Superior temporal gyrus (tissue), 1 donor: ENCODE results near the gene KLHL29.
A peak's percentile ranks its signal among the peaks of the same experiment; 100 is the strongest.

Experiments
- DNase-seq: peaks from one replicate; pipeline ENCODE4 v3.0.0-alpha.2; 2016; ENCODE audit errors: extremely low spot score

Gene KLHL29

GRCh38 chr2:23631389-23631788 is 246.4 kb downstream of the KLHL29 start:
- no peak for DNase-seq

- no peak for DNase-seq
Observed at GRCh38 chr2:23632386-23632785, 247.4 kb downstream of the KLHL29 start.

GRCh38 chr2:23632831-23633395 is 247.9 kb downstream of the KLHL29 start:
- DNase-seq: no peak

- DNase-seq: no peak
Observed at GRCh38 chr2:23633966-23634365, 249.0 kb downstream of the KLHL29 start.

GRCh38 chr2:23635442-23636340 is 250.7 kb downstream of the KLHL29 start:
- DNase-seq: no peak

- DNase-seq: no peak
Observed at GRCh38 chr2:23636426-23636825, 251.4 kb downstream of the KLHL29 start.

- DNase-seq: no peak
Observed at GRCh38 chr2:23637011-23637778, 252.2 kb downstream of the KLHL29 start.

GRCh38 chr2:23639406-23639982 is 254.5 kb downstream of the KLHL29 start:
- no peak for DNase-seq

- no peak for DNase-seq
Observed at GRCh38 chr2:23640711-23641110, 255.7 kb downstream of the KLHL29 start.

GRCh38 chr2:23642516-23642915 is 257.5 kb downstream of the KLHL29 start:
- DNase-seq: no peak

- DNase-seq: no peak
Observed at GRCh38 chr2:23645230-23645808, 260.3 kb downstream of the KLHL29 start.

GRCh38 chr2:23647563-23647962 is 262.6 kb downstream of the KLHL29 start:
- DNase-seq: no peak

- DNase-seq: no peak
Observed at GRCh38 chr2:23649303-23649702, 264.3 kb downstream of the KLHL29 start.

- DNase-seq: no peak
Observed at GRCh38 chr2:23649819-23650218, 264.8 kb downstream of the KLHL29 start.

GRCh38 chr2:23651187-23652080 is 266.5 kb downstream of the KLHL29 start:
- DNase-seq: no peak

- DNase-seq: no peak
Observed at GRCh38 chr2:23653326-23653725, 268.3 kb downstream of the KLHL29 start.

GRCh38 chr2:23654756-23655155 is 269.8 kb downstream of the KLHL29 start:
- no peak for DNase-seq

GRCh38 chr2:23655934-23656596 is 271.1 kb downstream of the KLHL29 start:
- peak; percentile 60 for DNase-seq

GRCh38 chr2:23656597-23656973 is 271.6 kb downstream of the KLHL29 start:
- DNase-seq: no peak

GRCh38 chr2:23657371-23657770 is 272.4 kb downstream of the KLHL29 start:
- DNase-seq: no peak
